ENCODE results near the gene CTR9.

GRCh38 chr11:10803676-10804075 is 52.6 kb downstream of the CTR9 start:
- TF ChIP-seq CTCF (IDR thresholded peaks at IDR 0.05) (no peak), EP300 (IDR thresholded peaks at IDR 0.05) (no peak)

Measured in suprapubic skin (tissue), 3 donors.